Kidney glomerular epithelial cell (primary cell): ENCODE data around the gene NFIB.

Source experiments
- DNase-seq: peaks from one replicate; lab custom pipeline; 2025; lab: John Stamatoyannopoulos, UW

The NFIB gene

DNA sequence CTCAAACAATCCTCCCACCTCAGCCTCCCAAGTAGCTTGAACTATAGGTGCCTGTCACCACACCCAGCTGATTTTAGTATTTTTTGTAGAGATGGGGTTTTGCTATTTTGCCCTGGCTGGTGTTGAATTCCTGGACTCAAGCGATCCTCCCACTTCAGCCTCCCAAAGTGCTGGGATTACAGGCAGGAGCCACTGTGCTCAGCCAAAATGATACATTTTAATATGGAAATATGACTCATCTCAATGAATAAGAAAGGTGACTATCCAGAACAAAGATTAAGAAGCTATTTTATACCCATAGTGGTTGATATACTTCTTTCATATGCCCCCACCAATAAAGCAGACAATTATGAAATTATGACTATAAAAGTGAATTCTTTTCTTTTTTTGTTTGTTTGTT is 166.2 kb downstream of the NFIB start:
- DNase-seq, result no peak

DNA sequence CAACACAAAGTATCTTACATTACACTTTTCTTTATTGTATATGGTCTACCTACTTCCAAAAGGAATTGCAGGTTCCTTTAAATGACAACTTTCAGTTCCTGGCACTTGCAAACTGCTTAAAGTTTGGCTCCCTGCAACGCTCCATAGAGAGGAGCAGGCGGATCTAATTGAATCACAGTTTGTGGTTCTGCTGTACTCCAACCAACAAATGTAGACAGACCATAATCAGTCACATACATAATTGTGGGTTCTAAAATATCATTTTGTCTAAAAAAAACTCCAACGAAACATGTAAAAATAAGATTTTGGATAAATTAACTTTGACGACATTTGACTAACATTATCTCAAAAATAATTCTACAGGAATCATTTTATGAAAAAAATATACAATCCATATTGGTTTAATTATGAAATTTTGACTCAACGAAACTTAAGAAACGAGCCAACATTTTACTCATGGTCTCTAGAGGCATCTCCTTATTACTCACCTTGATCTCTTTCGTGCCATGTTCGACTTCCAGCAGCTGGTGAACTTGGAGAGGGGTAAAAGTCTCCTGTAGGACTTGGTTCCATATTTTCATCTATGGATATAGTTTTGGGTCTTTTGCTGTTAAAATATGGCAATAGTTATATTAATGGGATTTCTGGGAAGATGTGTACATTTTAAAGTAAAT is 167.6 kb downstream of the NFIB start:
- DNase-seq, result no peak

DNA sequence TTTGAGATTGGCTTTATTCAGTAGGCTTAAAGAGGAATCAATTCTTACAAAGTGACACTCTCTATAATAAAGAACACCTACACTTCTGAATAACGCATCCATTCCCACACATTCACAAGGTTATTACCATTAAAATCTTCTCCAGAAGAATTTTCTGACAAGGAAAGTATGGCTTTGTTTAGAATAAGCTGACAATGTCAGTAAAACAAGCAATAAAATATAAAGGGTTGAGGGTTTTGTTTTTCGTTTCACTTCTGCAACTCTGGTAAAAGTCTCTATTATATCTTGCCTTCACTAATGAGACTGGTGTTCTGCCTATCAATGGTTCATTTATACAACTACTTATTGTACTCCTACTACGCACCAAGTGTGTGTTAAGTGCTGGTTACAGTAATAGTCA is 169.7 kb downstream of the NFIB start:
- no peak for DNase-seq

DNA sequence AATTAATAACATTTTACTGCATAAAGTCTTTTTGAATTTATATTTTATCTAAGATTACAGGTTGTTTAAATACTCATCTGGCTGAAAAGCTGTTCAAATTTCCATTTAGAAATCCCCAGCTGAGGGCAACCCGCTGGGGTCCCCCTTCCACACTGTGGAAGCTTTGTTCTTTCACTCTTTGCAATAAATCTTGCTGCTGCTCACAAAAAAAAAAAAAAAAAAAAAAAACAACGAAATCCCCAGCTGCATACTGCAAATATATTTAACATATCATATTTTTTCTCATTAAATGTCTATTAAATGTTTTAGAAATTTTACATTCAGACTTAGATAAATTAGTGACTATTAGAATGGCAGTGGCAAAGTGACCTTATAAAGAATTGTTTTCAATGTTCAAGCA is 172.2 kb downstream of the NFIB start:
- DNase-seq, result no peak

DNA sequence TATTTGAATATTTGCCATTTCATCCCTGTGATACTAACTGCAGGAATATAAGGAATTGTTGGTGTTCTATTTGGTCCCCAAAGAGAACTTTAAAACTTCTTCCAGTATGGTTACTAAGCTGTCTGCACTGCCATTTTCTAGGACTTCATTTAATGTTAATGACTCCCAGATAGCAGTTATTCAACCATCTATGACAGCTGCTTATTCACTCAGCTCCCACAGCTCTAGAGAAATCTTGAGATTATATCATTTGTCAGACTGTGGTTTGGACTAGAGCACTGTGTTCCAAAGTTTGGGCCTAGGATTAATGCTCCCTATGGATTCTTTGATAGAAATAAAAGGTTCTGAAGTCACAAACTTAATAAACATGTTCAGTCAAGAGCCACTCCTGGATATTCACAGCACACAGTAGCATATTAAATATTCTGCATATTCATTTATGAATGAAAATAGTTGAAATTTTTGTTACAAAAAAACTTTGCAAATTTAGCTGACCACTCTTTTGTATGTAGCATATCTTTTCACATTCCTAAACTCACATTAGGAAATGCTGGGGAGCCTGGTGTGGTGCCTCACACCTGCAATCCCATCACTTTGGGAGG is 173.7 kb downstream of the NFIB start:
- no peak for DNase-seq

DNA sequence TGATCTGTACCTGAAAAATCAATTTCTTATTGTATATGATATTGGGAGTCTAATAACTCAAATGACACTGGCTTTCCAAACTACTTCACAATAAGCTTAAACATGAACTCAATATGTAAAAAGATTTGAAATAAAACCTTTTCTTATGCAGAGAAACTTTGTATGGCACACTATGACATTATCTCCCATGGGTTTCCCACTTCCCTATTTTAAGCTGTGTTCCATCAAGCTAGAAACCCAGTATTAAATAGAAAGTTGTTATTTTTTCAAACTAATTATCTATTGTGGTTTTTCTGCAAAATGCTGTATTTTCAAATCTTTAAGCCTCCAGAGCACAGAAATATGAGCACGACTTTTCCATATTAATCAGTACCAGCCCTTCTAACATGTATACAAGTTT is 174.7 kb downstream of the NFIB start:
- no peak for DNase-seq

DNA sequence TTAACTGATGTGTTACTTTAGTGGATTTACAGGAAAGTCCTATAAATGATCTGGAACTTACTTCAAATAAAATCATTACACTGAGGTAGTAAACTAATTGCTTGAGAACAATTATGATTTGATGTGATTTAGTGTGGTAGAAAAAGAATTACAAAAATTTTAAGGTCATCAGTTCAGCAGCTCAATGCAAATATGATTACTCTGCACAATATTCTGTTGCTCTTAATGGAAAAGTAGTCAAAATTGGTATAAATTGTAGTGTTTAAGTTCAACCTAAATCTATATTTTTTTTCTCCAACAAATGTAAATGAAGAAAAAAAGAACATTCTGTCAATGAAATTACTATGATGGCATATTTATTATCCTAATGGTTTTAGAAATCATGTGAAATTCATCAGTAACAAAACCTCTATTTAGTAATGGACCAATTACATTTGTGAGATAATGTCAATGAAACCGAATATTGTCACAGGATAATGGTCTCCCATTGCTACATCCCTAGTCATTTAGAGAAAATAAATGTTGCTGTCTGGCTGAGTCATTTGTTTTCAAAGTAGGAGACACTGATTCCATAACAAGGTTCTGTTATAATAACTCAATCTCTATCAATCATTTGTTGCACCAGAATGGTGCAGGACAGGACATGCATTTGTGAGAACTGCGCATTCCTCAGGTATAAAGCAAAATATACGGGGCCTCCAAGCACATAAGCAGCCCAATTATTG is 177.1 kb downstream of the NFIB start:
- DNase-seq, result no peak

DNA sequence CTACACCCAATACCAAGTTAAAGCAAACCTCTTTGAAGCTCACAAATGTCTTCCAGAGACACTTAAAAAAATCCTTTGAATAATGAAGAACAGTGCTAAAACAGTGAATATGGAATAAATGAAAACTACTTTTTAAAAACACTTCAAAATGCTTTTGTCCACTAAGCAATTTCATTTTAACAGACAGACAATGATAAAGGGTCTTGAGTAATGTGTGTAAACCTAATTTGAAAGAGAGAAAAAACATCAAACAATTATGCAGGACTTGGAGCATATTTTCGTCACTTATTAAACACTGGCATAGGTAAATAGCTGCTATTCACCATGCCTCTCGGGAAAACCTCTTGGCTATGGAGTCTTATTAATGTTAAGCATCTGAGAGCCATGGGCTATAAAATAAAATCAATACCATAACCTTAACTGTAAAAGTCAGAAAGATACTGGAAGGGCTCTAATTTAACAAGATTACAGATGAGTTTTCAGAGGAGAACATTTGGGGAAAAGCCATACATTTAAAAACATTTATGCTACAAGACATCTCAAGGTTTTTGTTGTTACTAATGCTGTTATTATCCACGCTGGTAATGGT is 177.8 kb downstream of the NFIB start:
- no peak for DNase-seq

DNA sequence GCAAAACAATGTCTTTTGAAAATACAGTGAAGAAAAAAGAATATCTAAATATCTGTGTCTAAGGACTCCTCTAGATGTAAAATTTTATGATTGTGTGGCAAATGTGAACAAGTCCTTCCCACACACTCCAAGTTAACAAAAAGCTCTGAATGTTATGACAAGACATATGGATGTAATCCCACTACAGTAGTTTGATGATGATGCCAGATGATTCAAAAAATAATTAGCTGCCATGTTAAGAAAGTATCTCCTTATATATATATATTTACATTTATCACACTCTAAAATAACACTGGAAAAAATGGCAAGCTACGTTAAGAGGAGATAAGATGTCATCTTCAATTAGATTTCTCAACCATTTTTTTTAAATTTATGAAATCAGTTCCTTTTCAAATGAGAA is 178.5 kb downstream of the NFIB start:
- DNase-seq, result no peak

DNA sequence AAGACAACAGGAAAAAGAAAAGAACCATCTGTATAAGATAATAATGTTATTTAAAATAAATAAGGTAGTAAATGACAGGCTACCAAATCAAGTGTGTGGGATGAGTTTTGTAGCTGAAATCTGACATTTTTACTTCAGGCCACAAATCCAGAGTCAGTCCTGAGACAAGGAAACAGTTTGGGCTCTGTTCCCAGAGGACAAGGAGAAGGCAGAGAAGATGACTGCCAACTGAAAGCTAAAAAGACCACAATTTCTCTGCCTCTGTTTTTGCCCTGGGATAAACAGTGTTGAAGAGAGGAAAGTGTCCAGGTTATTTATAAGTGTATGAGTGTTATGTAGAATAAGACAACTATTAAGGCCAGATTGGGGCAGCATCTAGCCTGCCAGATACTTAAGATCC is 180.5 kb downstream of the NFIB start:
- no peak for DNase-seq

DNA sequence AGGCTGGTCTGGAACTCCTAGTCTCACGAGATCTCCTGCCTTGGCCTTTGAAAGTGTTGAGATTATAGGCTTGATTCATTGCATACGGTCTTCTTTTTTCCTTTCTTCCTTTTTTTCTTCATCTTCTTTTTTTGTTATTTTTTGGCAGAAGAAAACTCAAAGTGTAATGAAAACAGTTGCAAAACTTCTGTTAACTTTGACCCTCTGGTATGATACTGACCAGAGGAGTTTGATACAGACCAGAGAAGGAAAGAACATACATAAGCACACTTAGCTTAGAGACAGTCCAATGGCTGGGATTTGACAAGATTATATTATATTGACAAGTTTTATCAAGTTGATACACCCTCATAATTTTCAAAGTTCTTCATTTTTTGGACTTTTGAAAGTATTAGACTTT is 181.2 kb downstream of the NFIB start:
- no peak for DNase-seq

DNA sequence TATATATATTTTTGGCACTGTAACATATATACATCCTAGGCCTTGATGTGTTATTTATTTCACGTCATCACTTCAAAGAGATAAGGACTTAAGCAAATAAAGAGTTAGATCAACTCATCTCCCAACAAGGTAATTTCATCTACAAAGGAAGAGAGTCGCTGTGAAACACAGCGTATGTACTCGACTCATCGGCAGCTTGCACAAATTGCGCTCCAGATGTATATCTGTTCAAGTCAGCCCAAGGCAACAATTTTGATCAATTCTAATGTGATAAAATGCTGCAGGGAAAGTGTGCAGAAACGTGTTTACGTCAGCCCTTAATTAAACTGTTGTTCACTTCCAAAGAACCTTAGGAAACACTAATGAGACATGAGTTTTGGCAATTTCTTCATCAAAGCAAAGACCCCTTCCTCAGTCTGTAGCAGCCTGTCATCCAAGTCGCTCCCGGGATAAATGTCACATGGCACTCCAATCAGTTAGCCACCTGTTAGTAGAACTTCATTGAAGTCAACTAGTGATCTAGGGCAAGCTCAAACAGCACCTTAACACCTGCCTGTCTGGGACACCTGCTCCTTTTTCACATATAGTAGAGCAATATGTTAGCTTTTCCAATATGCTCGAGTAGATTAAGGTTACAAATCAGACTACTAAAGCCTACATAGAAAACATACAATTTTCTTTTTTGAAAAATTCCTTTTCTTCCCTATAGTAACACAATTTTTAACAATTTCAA is 182.4 kb downstream of the NFIB start:
- DNase-seq, result no peak

DNA sequence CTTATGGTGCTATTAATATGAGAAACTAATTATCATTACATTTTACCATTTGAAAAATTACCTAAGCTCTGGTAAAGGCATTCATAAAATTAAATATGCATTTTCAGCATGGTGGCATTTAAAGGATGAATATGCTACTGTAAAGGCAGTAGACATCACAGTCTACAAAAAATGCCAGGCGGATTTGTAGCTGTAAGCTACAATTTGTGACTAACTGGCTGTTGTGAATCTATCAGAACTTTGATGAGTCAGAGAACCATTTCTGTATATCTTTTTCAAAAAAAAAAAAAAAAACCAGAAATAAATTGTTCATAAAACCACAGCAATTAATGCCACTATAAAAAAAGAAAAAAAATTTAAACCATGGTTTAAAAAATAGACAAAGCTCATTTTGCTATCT is 186.3 kb downstream of the NFIB start:
- DNase-seq, result no peak

DNA sequence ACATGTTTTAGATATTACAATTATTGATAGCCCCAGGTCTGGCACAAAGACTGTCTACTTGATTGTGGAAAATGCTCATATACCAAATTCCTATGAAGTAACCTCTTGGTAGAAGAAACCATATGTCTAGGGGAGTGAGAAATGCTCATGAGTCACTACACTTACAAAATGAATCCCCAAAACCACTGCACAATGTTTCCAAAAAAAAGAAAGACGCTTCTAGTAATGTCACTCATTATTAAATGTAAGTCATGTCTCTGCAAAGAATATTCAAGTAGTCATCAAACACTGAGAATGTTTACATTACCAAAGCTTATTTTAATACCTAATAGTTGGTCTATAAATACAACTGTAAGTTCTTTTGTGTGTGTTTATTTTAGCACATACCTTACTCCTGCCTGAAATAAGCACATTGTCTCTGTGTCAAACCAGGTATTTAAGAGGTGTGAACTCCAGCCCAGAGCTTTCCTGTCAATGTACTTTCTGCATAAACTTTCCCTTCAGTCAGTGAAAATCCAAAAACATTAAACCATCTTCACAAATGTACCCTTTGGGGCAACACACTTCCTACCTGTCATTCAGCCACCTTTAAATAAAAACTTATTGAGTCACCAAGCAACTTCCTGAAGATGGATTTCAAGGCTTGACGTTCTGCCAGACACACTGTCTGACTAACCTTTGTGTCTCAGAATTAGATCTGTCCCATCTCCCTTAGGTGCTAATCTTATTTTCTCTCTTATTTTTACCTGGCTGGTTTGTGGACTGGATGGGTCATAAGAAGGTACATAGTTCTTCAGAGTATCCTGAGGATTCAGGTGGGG is 194.0 kb downstream of the NFIB start:
- DNase-seq, result no peak

DNA sequence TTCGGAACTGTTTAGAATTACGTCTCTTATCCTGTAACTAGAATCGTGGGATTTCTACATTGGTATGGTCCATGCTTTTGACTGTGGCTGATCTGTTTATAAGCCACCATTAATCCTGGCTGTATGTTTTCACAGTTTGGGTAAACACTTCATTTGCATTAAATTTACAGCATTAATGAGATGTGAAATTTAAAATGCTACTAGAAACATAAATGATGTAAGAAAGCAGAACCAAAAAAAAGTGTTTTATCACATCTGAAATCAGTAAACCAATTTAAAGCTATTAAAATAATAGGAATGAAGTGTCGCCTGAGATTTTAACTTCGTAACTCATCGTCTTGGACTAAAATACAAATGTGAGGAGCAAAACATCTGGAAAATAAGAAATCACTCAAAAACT is 201.7 kb downstream of the NFIB start:
- DNase-seq, result no peak

DNA sequence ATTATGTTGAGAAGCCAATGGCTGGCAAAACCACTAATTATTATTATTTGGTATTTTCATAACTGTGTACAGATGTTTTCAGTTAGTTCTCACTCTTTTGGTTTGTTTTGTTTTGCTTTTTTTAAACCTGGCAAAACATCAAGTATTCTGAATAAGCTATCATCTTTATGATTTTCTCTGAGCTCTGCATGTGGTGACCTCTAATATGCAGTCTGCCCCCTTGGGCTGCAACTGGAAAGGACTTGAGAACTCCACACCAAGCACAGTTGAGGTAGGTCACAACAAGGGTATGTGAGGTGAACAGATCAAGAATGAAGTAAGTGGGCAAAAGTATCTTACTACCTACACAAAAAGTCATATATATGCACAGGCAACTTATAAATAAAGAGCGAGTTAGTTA is 202.2 kb downstream of the NFIB start:
- no peak for DNase-seq

DNA sequence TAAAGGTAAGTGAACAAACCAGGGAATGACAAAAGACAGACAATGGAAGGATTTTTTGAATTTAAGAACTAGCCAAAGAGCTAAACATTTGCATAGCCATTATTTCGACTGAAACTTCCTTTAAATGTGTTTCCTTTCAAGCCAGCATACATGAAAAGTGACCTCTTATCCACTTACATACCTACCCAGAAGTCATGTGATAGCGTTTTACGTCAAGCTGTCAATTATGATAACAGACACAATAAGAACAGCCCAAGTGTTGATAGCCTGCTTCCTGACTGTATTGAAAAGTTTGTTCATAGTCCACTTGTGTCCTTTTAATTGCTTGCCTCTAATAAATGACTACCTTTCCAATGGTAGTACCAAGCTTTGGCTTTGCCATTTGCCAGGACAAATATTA is 206.0 kb downstream of the NFIB start:
- no peak for DNase-seq

DNA sequence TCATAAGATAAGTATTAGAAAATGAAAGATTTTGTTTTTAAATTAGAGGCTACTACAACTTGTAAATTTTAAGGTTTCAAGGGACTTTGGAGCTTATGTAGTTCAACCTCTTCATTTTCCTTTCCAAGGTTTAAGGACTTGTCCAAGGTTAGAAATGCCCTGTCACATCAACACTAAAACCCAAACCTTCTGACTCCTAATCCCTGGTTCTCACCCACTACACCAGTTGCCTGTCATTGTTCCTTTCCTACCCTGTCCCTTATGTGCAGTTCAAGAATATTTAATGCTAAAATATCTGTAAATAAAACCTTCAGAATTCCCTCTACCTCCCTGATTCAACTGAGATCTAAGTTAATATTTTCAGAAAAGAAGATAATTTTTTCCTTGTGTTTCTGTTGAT is 206.4 kb downstream of the NFIB start:
- DNase-seq, result no peak

DNA sequence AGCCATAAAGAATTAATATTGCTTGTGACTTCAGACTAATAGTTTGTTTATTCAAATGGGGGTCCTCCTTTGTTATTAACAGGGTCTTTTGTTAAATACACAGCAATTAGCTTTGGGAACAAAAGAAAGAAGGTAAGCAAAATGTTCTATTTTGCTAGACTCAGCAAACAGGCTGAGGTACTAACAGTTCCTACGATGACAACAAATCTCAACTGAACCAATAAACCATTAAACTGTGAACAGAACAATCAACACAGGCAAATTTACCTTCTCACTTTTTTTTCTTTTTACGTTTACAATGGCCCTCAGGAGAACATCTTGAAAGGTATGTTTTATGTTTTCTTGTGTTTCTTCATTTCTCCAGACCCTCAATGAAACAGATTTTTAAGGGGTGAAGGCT is 207.2 kb downstream of the NFIB start:
- no peak for DNase-seq

DNA sequence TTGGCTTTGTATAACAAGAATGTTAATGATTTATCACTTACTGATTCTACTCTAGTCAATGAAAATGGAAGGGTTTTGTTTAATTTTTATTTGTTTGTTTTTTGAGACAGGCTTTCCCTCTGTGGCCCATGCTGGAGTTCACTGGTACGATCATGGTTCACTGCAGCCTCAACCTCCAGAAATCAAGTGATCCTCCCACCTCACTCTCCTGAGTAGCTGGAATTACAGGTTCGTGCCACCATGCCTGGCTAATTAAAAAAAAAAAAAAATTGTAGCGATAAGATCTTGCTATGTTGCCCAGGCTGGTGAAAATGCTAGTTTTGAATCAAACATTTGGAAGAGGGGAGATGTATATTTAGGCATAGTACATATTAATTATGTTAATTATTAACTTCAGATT is 209.4 kb downstream of the NFIB start:
- DNase-seq, result no peak

DNA sequence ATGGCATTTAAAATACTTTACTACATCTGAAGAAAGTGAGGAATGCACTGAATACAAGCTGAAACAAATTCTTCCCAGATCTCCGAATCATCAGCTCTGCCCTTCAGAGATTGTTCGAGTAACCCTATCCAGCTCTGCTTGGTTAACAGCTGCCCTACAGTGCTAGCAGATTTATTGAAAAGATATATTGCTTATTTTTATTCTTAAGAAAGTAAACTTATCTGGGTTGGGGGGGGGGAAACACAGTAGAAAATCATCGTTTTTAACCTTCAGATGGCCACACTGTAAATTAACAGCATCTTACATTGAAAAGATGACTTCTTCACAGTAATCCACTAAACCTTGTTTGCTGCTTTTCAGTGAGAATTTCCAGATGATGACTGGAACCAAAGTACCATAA is 210.8 kb downstream of the NFIB start:
- no peak for DNase-seq

DNA sequence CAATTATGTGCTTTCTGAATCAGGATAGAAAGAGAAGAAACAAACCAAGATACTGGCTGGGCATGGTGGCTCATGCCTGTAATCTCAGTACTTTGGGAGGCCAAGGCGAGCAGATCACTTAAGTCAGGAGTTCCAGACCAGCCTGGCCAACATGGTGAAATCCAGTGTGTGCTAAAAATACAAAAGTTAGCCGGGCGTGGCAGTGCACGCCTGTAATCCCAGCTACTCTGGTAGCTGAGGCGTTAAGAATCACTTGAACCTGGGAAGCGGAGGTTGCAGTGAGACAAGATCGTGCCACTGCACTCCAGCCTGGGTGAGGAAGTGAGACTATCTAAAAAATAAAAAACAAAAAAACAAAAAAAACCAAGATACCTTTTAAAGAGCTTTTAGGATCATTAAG is 214.2 kb downstream of the NFIB start:
- no peak for DNase-seq
